GM18951 (cell line): ENCODE results near the gene SPACA6.
"Not testable (repeated sequence)": the region's sequence is repeated elsewhere in the genome, so short reads cannot be mapped to it uniquely, and the experiment has no call there.

Experiments
- POLR2A ChIP-seq: IDR thresholded peaks from 4 replicates; pipeline ENCODE4 v1.6.1; 2011; ENCODE audit warnings: mild to moderate bottlenecking; ENCODE audit not compliant: insufficient read length, insufficient read depth; ENCODE audit errors: extremely low read depth
- in situ Hi-C: fragments of 300-500 bp; cut with MboI; formaldehyde crosslinking; loops from one replicate; pipeline ENCODE4 v1.12.0; 2022; ENCODE audit warnings: low sequenced_read_pairs, mixed read lengths, inconsistent platforms; ENCODE audit not compliant: unreplicated experiment

Gene SPACA6

DNA sequence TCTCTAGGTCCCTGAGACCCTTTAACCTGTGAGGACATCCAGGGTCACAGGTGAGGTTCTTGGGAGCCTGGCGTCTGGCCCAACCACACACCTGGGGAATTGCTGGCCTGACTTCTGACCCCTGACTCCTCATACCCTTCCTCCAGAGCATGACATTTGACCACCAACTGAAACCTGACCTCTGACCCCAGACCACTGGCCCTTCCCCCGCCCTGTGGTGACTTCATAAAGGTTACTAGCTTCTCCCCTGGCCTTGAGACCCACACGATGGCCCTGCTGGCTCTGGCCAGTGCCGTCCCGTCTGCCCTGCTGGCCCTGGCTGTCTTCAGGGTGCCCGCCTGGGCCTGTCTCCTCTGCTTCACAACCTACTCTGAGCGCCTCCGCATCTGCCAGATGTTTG lies at the start of gene SPACA6:
Gene SPACA6, plus strand, starts transcription at position 71 of the 400 bp plus-strand sequence. Its CDS starts 197 bp downstream, at position 268.
- in situ Hi-C loops: no loop called here
- no peak for TF ChIP-seq POLR2A

- in situ Hi-C loops: no loop called here
- TF ChIP-seq POLR2A: no peak
Measured at GRCh38 chr19:51644636-51645271, 48.4 kb upstream of the SPACA6 start.

GRCh38 chr19:51646730-51647129 lies 46.4 kb upstream of the SPACA6 start, which contains the start of gene SIGLEC14:
TSS of gene SIGLEC14 (minus strand) at chr19:51646825. CDS start at chr19:51646759, 66 bp downstream.
- in situ Hi-C loops: not testable (repeated sequence)

DNA sequence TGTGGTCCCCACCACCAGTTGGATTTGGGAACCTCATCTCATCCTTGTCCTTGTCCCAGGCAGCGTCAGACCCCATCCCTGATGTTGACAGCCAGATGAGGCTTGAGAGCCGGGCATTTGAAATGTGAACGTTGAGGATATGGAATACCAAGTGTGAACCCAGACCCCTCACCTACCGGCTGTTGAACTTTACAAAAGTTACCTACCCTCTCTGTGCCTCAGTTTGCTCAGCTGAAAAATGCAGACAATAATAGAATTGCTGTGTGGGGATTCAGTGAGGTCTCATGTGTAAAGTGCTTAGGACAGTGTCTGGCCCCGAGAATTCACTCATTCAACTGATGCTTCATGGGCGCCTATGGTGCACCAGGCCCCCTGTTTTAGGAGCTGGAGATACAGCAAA lies 45.8 kb upstream of the SPACA6 start:
- in situ Hi-C loops: no loop called here
- TF ChIP-seq POLR2A: no peak

DNA sequence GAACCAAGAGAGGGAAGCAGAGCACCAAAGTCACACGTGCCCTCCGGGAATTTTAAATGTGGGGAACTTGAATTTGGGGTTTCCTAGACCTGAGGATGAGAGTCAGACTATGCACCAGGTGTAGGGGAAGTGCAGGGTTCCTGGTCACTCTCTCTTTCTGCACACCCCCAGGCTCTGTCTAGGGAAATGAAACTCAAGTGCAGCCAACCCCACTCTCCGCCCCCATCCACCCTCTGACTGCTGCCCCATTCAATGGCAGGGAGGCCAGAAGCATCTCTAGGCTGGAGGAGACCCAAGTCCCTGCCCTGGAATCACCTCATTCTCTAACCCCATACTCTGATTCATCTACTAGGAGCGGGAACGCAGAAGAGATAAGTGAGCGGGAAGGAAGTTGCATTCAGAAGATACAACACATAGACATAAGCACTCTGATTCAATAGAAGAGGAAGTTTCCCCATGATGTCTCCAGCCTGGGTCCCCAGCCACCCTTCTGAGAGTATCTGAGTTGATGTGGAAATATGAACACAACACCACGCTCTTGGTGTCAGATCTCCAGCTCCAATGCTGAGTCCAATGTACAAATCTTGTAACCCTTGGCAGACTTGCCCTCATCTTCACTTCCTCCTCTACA lies 41.8 kb upstream of the SPACA6 start:
- no peak for TF ChIP-seq POLR2A
- in situ Hi-C loops: no loop called here

GRCh38 chr19:51652266-51652665 lies 40.9 kb upstream of the SPACA6 start:
- no peak for TF ChIP-seq POLR2A
- in situ Hi-C loops: no loop called here

DNA sequence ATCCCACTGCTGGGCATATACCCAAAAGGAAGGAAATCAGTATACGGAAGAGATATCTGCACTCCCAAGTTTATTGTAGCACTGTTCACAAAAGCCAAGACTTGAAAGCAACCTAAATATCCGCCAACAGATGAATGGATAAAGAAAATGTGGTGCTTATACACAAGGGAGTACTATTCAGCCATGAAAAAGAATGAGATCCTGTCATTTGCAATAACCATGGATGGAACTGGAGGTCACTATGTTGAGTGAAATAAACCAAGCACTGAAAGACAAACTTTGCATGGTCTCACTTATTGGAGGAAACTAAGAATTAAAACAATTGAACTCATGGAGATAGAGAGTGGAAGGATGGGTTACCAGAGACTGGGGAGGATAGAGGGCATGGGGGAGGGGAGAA lies 40.0 kb upstream of the SPACA6 start:
- no peak for TF ChIP-seq POLR2A
- in situ Hi-C loops: no loop called here

DNA sequence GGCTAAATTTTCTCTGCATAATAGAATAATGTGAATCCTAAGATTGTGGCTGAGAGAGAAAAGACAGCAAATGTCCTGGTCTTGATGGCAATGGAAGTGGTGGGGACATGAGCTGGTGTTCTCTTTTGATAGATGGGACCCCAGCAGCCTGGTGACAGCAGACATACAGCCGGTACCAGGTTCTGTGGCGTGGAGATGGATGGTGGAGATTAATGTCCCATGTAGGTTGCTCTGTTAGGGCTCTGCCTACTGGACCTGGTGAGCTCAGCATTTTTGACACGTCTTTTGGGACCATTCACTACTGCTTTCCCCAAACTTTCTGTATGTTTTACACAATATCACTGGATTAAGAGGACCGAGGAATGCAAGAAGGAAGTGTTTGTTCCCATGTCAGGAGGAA lies 38.3 kb upstream of the SPACA6 start:
- TF ChIP-seq POLR2A: no peak
- in situ Hi-C loops: loop anchor here (5.0 kb wide), 1 partner anchor 182 kb away; no protein-coding TSS in a partner anchor

DNA sequence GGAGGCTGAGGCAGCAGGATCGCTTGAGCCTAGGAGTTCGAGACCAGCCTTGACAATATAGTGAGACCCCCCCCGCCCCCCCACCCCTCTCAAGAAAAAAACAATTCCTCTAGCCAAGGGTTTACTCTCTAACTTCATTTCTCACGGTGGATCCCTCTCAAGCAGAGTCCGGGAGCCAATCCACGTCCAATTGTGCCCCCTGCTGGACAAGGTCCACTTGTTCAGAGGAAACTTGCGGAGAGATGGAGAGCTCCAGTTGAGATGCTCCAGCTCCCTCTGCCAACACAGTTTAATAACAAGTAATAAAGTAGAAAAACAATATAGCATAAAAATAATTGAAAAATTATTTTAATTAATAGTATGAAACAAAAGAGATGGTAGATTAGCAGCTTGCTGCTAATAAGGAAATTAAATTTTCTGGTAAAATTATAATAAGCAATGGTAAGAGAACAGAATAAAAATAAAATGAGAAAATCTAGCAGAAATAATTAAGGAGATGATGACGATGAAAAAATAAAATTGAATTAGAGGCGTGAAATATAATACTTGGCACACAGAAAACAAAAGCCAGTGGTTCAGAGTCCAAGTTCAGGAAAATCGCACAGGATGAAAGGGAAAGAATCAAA lies 32.0 kb upstream of the SPACA6 start:
- in situ Hi-C loops: no loop called here
- no peak for TF ChIP-seq POLR2A

- no peak for TF ChIP-seq POLR2A
- in situ Hi-C loops: no loop called here
Measured at GRCh38 chr19:51663650-51664049, 29.5 kb upstream of the SPACA6 start.

DNA sequence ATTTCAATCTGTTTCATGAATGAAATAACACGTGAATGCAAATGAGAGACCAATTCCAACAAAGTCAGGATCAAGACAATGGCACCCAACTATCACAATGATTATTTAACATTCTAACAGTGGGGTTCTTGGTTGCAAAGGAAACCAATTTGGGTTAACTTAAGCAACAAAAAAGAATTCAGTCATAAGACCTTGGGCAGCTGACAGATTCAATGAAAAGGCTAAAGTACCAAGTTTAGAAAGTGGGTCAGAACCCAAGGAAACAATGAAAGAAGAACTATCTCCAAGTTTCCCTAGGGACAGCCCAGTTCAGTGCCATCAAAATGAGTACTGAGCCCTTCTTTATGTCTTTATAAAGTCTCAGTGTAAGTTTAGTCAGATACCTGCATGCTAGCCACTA lies 29.0 kb upstream of the SPACA6 start:
- no peak for TF ChIP-seq POLR2A
- in situ Hi-C loops: no loop called here

DNA sequence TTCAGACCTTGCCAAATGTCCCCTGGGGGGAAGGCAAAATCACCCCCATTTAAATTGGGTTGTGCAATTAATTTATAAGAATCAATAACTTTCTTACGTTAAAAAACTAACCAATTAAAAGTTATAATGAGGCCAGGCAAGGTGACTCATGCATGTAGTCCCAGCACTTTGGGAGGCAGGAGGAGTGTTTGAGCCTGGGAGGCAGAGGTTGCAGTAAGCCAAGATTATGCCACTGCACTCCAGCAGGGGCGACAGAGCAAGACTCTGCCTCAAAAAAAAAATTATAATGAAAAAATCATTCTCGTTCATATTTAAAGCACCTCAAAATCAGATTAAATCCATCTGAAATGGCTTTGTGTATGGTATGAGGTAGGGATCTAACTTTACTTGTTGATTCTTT lies 28.1 kb upstream of the SPACA6 start:
- in situ Hi-C loops: no loop called here
- TF ChIP-seq POLR2A: no peak

DNA sequence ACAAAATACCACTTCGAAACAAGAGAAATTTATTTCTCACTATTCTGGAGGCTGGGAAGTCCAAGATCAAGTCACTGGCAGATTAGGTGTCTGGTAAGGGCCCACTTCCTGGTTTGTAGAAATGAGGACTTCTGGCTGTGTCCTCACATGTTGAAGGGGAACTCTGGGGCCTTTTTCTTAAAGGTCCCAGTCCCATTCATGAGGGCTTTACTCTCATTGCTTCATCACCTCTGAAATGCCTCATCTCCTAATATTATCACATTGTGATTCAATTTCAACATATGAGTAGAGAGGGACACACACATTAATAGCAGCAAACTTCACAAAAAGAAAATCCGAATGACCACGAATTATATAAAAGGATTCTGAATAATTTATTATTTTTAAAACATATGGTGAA lies 24.9 kb upstream of the SPACA6 start:
- no peak for TF ChIP-seq POLR2A
- in situ Hi-C loops: no loop called here

- in situ Hi-C loops: not testable (repeated sequence)
Measured at GRCh38 chr19:51675911-51676565, 17.1 kb upstream of the SPACA6 start.
